ENCODE measurements around the gene CFAP210.

- TF ChIP-seq CTCF (IDR thresholded peaks at IDR 0.05; ENCODE audit: borderline replicate concordance, extremely low read depth, low read length, poor library complexity, severe bottlenecking) (no peak), EZH2 (IDR thresholded peaks at IDR 0.05; ENCODE audit: borderline replicate concordance, low read depth, low read length, severe bottlenecking) (no peak)
Measured at GRCh38 chr2:169714699-169715098, 20.5 kb upstream of the CFAP210 start.
